ENCODE data around the gene GOLGA6C.
"Not testable (repeated sequence)": the region's sequence is repeated elsewhere in the genome, so short reads cannot be mapped to it uniquely, and the experiment has no call there.

- not testable (repeated sequence) for TF ChIP-seq CTCF (IDR thresholded peaks at IDR 0.05; ENCODE audit: extremely low read depth in 1 of 2, insufficient read depth in 1 of 2, low read depth in 1 of 2, low read length in 2 of 2); POLR2AphosphoS5 (IDR thresholded peaks at IDR 0.05; ENCODE audit: insufficient read depth, low read depth, low read length); POLR2A (IDR thresholded peaks at IDR 0.05; ENCODE audit: low read depth, low read length)
These were observed 61.2 kb downstream of the GOLGA6C start for GRCh38 chr15:75319231-75319897.
